Neural progenitor cell (in vitro differentiated cells): ENCODE data around the gene STEEP1.

Source experiments
- EZH2 ChIP-seq: fragments of 200-600 bp; sonication (generic); IDR thresholded peaks from 2 replicates; pipeline ENCODE4 v1.6.1; 2017; ENCODE audit warnings: antibody characterized with exemption, mild to moderate bottlenecking, moderate library complexity
- TF ChIP-seq, protein P1 (sequence below): fragments of 200-600 bp; sonication (generic); IDR thresholded peaks from 2 replicates; pipeline ENCODE4 v1.5.1; 2017; ENCODE audit warnings: antibody characterized with exemption, mild to moderate bottlenecking

DNA sequence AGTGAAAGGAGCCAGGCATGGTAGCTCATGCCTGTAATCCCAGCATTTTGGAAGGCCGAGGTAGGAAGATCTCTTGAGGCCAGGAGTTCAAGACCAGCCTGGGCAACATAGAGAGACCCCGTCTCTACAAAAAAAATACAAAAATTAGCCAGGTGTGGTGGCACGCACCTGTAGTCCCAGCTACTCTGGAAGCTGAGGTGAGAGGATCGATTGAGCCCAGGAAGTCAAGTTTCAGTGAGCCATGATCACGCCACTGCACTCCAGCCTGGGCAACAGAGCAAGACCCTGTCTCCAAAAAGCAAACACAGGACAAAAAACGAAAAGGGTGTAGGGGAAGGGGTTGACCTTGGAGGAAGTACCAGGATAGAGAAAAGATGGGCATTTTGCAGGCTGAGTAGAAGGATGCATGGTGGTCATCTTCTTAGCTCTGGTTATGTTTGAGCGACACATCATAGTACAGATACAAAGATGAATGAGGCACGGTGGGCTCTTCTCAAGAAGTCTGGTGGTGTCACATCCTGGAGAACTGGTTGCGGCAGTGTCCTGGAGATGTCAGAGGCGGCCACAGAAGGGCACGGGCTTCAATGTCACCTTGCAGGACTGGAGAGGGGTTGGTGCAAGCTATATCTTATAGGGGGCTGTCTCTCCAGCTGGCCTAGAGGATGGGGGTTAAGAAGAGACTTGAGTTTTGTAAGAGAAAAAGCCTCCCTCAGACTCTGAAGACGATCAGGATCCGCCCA lies 65.0 kb downstream of the STEEP1 start:
- TF ChIP-seq, protein P1, sequence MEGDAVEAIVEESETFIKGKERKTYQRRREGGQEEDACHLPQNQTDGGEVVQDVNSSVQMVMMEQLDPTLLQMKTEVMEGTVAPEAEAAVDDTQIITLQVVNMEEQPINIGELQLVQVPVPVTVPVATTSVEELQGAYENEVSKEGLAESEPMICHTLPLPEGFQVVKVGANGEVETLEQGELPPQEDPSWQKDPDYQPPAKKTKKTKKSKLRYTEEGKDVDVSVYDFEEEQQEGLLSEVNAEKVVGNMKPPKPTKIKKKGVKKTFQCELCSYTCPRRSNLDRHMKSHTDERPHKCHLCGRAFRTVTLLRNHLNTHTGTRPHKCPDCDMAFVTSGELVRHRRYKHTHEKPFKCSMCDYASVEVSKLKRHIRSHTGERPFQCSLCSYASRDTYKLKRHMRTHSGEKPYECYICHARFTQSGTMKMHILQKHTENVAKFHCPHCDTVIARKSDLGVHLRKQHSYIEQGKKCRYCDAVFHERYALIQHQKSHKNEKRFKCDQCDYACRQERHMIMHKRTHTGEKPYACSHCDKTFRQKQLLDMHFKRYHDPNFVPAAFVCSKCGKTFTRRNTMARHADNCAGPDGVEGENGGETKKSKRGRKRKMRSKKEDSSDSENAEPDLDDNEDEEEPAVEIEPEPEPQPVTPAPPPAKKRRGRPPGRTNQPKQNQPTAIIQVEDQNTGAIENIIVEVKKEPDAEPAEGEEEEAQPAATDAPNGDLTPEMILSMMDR = no peak
- TF ChIP-seq EZH2 = no peak
